Activated CD4-positive, CD25-positive, alpha-beta regulatory T cell treated with anti-CD3 and anti-CD28 coated beads, Interleukin-2, amount 50 U/mL, for 24 hours (primary cell): ENCODE measurements around the gene DNAJB2.
"Not testable (repeated sequence)": the region's sequence is repeated elsewhere in the genome, so short reads cannot be mapped to it uniquely, and the experiment has no call there.

Experiments
- ATAC-seq, 2 donors: fragments of 150-1000 bp; cut with Tn5 transposase; one replicate each; pipeline ENCODE4 v1.10.0; 2021; ENCODE audit warnings: mild to moderate bottlenecking in 1 of 2, moderate library complexity in 1 of 2

The DNAJB2 gene

DNA sequence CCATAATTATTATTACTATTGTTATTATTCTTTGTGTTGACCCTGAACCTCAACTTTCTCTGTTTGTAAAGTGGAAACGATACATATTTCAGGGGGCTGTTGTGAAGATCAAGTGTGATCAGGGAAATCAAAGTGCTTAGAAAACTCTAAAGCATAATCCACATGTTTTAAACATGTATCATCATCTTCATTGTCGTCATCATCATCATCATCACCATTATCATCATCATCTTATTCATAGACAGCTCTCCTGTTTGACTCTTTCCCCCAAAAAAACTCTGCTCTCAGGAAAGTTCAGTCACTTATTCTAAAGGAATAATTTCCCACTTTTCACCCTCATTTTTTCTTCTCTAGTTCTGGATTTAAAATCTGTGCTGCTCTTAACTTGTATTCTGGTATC, 25.1 kb downstream of the DNAJB2 start:
- ATAC-seq = no peak

GRCh38 chr2:219306047-219306446, 26.9 kb downstream of the DNAJB2 start:
- ATAC-seq = no peak

GRCh38 chr2:219308142-219309101, 29.3 kb downstream of the DNAJB2 start:
- peak; percentile 46 to 72 for ATAC-seq

DNA sequence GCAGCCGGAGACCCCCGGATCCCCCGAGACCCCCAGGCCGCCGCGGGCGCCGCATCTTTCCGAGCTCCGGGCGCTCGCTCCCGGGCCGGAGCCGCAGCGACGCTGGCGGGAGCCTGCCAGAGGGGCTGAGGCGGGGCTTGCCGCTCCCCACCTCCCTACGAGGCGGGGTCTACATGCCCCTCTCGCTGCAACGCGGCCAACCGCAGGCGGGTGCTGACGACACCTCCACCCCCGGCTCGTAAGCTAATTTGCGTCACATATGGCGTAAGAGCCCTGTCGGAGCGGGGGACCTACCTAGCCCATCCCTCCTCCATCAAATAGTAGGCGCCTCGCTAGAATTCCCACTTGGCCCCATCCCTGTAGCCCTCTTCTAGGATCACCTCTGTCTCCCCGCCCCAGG, 30.1 kb downstream of the DNAJB2 start, which contains the start of gene PTPRN:
Gene PTPRN (minus strand): TSS at position 124 of the 400 bp plus-strand sequence. CDS start 69 bp downstream, at position 55.
- ATAC-seq = no peak

- not testable (repeated sequence) for ATAC-seq
Observed at GRCh38 chr2:219312683-219313263, 33.6 kb downstream of the DNAJB2 start.

DNA sequence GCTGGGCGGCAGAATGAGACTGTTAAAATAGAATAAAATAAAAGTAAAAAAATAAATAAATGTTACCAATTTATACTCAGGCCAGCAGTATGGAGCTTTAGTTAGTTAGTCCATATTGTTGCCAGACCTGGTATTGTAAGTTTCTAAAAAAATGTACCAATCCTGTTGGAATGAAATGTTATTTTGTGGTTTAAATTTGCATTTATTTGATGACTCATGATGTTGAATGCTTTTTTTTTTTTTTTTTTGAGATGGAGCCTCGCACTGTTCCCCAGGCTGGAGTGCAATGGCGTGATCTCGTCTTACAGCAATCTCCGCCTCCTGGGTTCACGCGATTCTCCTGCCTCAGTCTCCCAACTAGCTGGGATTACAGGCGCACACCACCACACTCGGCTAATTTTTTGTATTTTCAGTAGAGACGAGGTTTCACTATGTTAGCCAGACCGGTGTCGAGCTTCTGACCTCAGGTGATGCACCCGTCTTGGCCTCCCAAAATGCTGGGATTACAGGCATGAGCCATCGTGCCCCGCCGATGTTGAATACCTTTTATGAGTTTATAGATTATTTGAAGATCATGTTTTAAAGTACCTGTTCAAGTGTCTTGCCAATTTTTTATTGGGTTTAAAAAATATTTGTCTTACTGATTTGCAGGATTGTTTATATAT, 35.8 kb downstream of the DNAJB2 start:
- ATAC-seq = no peak

- no peak for ATAC-seq
Observed at GRCh38 chr2:219323434-219323833, 44.3 kb downstream of the DNAJB2 start.

GRCh38 chr2:219325136-219325535, 46.0 kb downstream of the DNAJB2 start:
- ATAC-seq = no peak

- no peak for ATAC-seq
Observed at GRCh38 chr2:219325657-219326315, 46.6 kb downstream of the DNAJB2 start.

GRCh38 chr2:219327719-219328118, 48.6 kb downstream of the DNAJB2 start:
- no peak for ATAC-seq

GRCh38 chr2:219331560-219332213, 52.5 kb downstream of the DNAJB2 start:
- no peak for ATAC-seq

GRCh38 chr2:219332542-219332941, 53.4 kb downstream of the DNAJB2 start, which contains the start of gene RESP18:
RESP18 (minus strand) TSS chr2:219332744.
- no peak for ATAC-seq

DNA sequence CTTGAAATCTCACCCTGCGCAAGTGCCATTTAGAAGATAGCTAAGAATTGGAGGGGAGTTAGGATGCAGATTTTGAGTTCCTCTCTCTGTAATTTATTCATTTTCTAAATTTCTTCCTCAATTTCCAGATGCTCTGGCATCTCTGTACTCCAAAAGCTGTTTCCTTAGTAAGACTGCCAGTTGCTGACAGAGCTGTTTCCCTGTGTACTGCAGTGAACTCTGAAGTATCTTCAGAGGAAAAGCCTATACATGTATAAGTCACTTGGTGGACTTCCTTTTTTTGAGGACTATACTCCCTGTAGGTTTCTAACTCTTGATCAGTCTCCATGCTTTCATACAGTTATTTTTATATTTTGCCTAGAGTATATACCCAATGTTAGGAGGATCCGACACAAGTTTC, 54.9 kb downstream of the DNAJB2 start:
- no peak for ATAC-seq

DNA sequence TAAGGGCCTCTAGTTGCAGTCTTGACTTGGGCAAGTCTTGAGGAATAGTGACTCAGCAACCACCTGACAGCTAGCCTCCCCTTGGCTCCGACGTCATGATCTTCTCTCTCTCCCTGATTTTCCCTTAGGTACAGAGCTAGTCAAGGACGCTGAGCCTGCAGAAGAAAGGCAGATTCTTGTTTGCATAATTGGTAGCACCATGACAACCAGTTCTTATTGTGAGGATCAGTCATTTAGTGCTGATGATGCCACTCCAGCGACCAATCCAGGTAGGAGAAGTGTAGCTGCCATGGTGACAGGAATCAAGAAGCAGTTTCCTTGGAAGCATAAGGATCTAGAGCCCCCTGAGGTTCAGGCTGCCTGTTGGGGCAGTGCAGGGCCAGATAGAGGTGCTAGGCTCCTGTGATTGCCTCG, 56.2 kb downstream of the DNAJB2 start:
- no peak for ATAC-seq
